Astrocyte of the cerebellum (primary cell): ENCODE data around the gene COLEC12.
A peak's percentile ranks its signal among the peaks of the same experiment; 100 is the strongest.

Experiments
- DNase-seq: peaks from one replicate; pipeline ENCODE4 v3.0.0-alpha.2; 2011; ENCODE audit warnings: low read depth
- H3K4me3 ChIP-seq: 2 replicates; pipeline ENCODE4 v1.5.1; 2011; ENCODE audit warnings: mild to moderate bottlenecking, low read depth, low read length, moderate library complexity
- in situ Hi-C: cut with HindIII; loops from 2 replicates; pipeline ENCODE4 v1.10.0; 2017; ENCODE audit warnings: low sequenced_read_pairs
- TF ChIP-seq, protein P1 (sequence below): IDR thresholded peaks from 2 replicates; pipeline ENCODE4 v1.5.1; 2012; ENCODE audit warnings: low read length, low read depth, moderate library complexity, mild to moderate bottlenecking; ENCODE audit errors: missing control alignments

COLEC12 gene

DNA sequence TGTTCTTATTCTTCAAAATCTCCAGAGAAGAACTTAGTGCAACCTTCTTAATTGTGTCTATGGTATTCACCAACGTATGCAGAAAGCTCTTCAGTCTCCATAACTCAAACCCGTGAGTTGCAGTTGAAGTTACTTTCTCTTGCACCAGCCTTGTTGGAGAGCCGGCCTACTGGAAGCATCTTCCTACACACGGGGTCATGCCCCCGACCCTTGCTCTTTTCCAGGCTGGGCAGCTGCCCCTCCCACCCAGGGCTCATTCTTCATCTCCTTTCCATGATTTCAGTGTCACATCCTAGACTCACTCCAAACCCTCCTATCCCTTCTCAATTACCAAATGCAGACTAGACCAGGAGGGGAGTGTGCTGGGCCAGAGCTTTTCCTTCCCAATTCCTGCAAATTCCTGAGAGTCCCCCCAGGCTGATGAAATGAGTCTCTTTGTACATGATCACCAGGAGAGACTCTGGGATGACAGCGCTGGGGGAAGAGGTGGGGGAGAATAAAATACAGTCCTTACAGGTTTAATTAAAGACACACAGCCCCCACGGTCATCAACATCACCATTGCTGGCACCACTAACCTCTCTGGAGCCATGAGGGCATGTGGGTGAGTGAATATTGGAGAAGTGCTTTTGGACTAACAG, 75.3 kb downstream of the COLEC12 start:
- in situ Hi-C loops: no loop called here
- TF ChIP-seq, protein P1, sequence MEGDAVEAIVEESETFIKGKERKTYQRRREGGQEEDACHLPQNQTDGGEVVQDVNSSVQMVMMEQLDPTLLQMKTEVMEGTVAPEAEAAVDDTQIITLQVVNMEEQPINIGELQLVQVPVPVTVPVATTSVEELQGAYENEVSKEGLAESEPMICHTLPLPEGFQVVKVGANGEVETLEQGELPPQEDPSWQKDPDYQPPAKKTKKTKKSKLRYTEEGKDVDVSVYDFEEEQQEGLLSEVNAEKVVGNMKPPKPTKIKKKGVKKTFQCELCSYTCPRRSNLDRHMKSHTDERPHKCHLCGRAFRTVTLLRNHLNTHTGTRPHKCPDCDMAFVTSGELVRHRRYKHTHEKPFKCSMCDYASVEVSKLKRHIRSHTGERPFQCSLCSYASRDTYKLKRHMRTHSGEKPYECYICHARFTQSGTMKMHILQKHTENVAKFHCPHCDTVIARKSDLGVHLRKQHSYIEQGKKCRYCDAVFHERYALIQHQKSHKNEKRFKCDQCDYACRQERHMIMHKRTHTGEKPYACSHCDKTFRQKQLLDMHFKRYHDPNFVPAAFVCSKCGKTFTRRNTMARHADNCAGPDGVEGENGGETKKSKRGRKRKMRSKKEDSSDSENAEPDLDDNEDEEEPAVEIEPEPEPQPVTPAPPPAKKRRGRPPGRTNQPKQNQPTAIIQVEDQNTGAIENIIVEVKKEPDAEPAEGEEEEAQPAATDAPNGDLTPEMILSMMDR: no peak
- H3K4me3 ChIP-seq: no peak overlapping the region
- DNase-seq: no peak

DNA sequence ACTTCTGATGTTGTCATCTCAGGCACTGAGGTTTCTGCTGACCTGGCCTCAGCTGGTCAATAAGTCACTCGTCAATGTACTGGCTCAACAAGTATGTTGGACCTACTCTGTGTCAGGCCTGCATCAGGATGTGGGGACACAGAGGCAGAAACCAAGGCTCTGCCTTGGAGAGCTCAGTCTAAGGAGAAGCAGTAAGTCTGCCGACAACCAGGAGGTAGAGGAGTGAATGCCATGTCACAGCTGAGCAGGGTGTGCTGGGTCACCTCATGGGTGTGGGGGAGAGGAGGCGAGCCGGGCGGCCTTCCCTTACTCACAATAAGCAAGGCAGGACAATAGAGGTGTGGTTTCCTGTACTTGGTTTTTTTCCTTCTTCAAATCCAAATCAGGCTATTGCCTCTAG, 75.8 kb downstream of the COLEC12 start:
- H3K4me3 ChIP-seq: no peak overlapping the region
- TF ChIP-seq, protein P1: no peak
- in situ Hi-C loops: loop anchor here (5.0 kb wide), 1 partner anchor 83 kb away; no protein-coding TSS in a partner anchor
- no peak for DNase-seq

DNA sequence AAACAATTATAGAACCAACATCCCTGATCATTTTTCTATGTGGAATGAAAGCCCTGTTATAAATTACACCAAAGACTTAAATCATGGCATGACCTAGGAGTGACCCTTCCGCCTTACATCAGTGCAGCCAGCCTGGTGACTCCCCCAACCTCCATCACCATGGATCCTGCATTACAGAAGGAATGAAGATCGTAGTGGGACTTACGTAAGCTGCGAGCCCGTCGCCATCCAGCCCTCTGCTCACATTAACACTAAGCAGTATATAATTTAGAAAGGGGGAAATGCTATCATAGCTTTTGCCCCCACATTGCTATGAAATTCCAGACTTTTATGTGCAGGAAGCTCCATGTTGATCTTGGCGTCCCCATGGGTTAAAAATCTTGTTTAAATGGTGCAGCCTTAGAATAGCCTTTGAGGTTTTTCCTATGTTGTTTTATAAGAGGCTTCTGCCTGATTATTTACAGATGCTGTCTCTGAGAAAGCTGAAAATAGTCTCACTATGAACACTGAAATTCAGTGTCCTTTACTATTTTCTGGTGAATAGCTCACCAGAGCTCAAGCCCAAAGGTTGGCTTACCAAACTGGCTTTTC, 76.3 kb downstream of the COLEC12 start:
- TF ChIP-seq, protein P1: no peak
- in situ Hi-C loops: loop anchor here (5.0 kb wide), 1 partner anchor 83 kb away; no protein-coding TSS in a partner anchor
- H3K4me3 ChIP-seq: no peak overlapping the region
- DNase-seq: no peak

DNA sequence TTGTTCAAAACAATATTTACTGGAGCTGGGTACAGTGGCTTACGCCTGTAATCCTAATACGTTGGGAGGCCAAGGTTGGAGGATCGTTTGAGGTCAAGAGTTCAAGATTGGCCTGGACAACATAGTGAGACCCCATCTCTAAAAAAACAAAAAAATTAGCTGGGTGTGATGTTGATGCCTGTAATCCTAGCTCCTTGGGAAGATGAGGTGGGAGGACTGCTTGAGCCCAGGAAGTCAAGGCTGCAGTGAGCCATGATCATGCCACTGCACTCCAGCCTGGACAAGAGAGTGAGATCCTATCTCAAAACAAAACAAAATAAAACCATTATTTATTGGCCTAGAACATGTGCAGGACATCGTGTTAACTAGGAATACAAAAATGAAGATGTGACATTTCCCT, 77.5 kb downstream of the COLEC12 start:
- DNase-seq: no peak
- TF ChIP-seq, protein P1: no peak
- H3K4me3 ChIP-seq: no peak overlapping the region
- in situ Hi-C loops: loop anchor here (5.0 kb wide), 1 partner anchor 84 kb away; no protein-coding TSS in a partner anchor

DNA sequence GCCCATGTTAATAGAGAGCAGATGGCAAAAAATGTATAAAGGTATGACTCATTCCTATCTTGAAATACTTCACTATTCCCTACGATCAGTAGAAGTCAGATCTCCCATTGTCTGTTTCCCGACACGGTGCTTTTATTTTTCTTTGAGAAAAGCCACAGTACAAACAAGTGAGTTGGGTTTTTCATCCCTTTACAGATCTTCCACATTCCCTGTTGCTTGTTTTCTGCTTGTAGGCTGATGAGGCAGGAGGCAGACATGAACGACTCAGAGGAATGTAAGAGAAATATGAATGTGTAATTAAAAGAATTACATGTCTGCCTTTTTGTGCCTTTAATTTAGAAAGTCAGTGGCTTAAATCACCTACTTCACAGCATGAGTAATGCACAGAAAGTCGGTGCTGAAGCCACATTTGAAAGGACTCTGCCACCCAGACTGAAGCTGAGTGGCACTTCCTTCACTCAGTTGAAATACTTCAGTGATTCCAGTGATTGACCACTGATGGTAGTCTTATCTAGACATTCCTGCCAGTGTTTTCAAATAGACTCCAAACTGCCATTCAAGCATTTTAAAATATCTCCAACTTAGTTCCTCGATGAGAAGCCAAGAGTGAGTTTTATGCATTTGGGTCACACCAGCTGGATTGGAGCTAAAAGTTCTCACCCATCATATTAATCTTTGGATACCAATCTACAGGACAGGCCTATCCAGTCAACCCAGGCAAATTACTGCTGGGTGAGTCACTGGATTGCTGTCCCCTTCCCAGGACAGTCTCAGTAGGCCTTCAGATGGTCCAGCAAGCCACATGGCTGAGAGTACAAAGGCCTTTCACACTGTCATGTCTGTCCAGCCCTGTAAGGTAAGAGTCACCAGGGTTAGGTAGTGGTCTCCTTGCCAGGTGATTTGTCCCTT, 79.0 kb downstream of the COLEC12 start:
- in situ Hi-C loops: loop anchor here (5.0 kb wide), 1 partner anchor 86 kb away; no protein-coding TSS in a partner anchor
- no peak overlapping the region for H3K4me3 ChIP-seq

More for the DNA sequence above, 79.0 kb downstream of the COLEC12 start:
- peak; percentile 71 for DNase-seq
- TF ChIP-seq, protein P1: no peak
